HepG2 (cell line): ENCODE measurements around the gene C1QTNF1. TPM values are rescaled to one million over a fixed set of nuclear protein-coding genes. Genes with fewer than 3 reads are reported as not detected.

Source experiments
- ATAC-seq: fragments of 200-7000 bp; cut with Tn5 transposase; 3 replicates; pipeline ENCODE4 v1.9.1; 2020; ENCODE audit warnings: mild to moderate bottlenecking, moderate library complexity
- BruUV-seq: library from RNA; stranded (reverse); fragments of 400-500 nt; replicated peaks from 2 replicates; lab custom pipeline; 2021; lab: Mats Ljungman, UMichigan
- CTCF ChIA-PET: fragments of 300-600 bp; formaldehyde crosslinking; extraction: SDS; loops from one replicate; lab custom pipeline; 2021; ENCODE audit warnings: low total read pairs, inconsistent platforms, low intra/inter-chr PET ratio; lab: Yijun Ruan, JAX
- POLR2A ChIA-PET: fragments of 350-600 bp; sonication (Branson Sonifier 250); formaldehyde crosslinking; loops from one replicate; lab custom pipeline; 2020; ENCODE audit warnings: antibody characterized with exemption, inconsistent platforms; lab: Yijun Ruan, JAX
- DNase-seq: peaks from one replicate; pipeline ENCODE4 v3.0.0-alpha.2; 2015; ENCODE audit warnings: low spot score
- FAIRE-seq: peaks from 3 replicates; lab custom pipeline; 2011; peaks lifted over from hg19 to GRCh38; lab: Jason Lieb, UNC
- H2AFZ ChIP-seq: one replicate; pipeline ENCODE4 v1.6.1; 2011; ENCODE audit warnings: low read length, inconsistent platforms
- H3K27ac ChIP-seq: fragments of 300-600 bp; 3 replicates; pipeline ENCODE4 v1.8.0; 2011; ENCODE audit warnings: mixed run types, mild to moderate bottlenecking, mixed read lengths, low read length, inconsistent platforms; ENCODE audit not compliant: insufficient read depth; ENCODE audit errors: extremely low read length
- H3K27me3 ChIP-seq, 2 experiments: fragments of 200-600 bp in 1 of 2; 2 replicates in 1 of 2; 3 replicates in 1 of 2; pipeline versions ENCODE4 v1.6.0 to v1.8.0; 2011; ENCODE audit warnings: low read length in 2 of 2, mild to moderate bottlenecking in 2 of 2, moderate library complexity in 2 of 2, inconsistent platforms in 1 of 2; ENCODE audit not compliant: insufficient read depth in 2 of 2, control insufficient read depth in 1 of 2
- H3K36me3 ChIP-seq, 2 experiments: fragments of 200-600 bp in 1 of 2; replicated peaks in 1 of 2; 2 replicates in 1 of 2; 3 replicates in 1 of 2; pipeline versions ENCODE4 v1.5.1 to v1.8.0; 2011; ENCODE audit warnings: low read length in 2 of 2, inconsistent platforms in 1 of 2; ENCODE audit not compliant: insufficient read depth in 2 of 2, control insufficient read depth in 1 of 2
- H3K4me1 ChIP-seq: 2 replicates; pipeline ENCODE4 v1.5.1; 2012; ENCODE audit warnings: low read length, inconsistent platforms; ENCODE audit not compliant: insufficient read depth
- H3K4me2 ChIP-seq: 2 replicates; pipeline ENCODE4 v1.6.0; 2011; ENCODE audit warnings: low read depth, low read length, inconsistent platforms
- H3K4me3 ChIP-seq, 3 experiments: fragments of 200-600 bp in 1 of 3; sonication (generic), shearing (Covaris generic) in 1 of 3; replicated peaks in 1 of 3; 2 replicates each; pipeline ENCODE4 v1.5.1; 2011 to 2016; ENCODE audit warnings: low read length in 3 of 3, inconsistent platforms in 2 of 3, low read depth in 2 of 3, mild to moderate bottlenecking in 2 of 3, control low read depth in 1 of 3, mixed read lengths in 1 of 3; ENCODE audit not compliant: insufficient read depth in 1 of 3
- H3K79me2 ChIP-seq: one replicate; pipeline ENCODE4 v1.6.1; 2011; ENCODE audit warnings: low read length, inconsistent platforms; ENCODE audit not compliant: insufficient read depth
- H3K9ac ChIP-seq: 2 replicates; pipeline ENCODE4 v1.6.0; 2011; ENCODE audit warnings: mild to moderate bottlenecking, low read depth, low read length, inconsistent platforms; ENCODE audit not compliant: insufficient read depth
- H3K9me3 ChIP-seq: 2 replicates; pipeline ENCODE4 v1.5.1; 2012; ENCODE audit warnings: mild to moderate bottlenecking, low read length
- H4K20me1 ChIP-seq: 2 replicates; pipeline ENCODE4 v1.6.0; 2011; ENCODE audit warnings: inconsistent platforms, mild to moderate bottlenecking, low read length, moderate library complexity; ENCODE audit not compliant: insufficient read depth
- AKAP8 ChIP-seq: sonication (generic); formaldehyde crosslinking; IDR thresholded peaks from 2 replicates; pipeline ENCODE4 v1.5.1; 2020; ENCODE audit warnings: mild to moderate bottlenecking, missing genetic modification reagents
- ATF7-NPFF ChIP-seq: sonication (generic); formaldehyde crosslinking; IDR thresholded peaks from 2 replicates; pipeline ENCODE4 v1.8.1; 2023; ENCODE audit warnings: mild to moderate bottlenecking, low read depth, missing genetic modification reagents, moderate library complexity
- DMAP1 ChIP-seq: IDR thresholded peaks from 2 replicates; pipeline ENCODE4 v1.6.1; 2016
- HCFC1 ChIP-seq: fragments of 150-350 bp; IDR thresholded peaks from 2 replicates; pipeline ENCODE4 v1.6.1; 2014; ENCODE audit warnings: low read depth, low read length
- KLF12 ChIP-seq: sonication (generic); formaldehyde crosslinking; IDR thresholded peaks from 2 replicates; pipeline ENCODE4 v1.4.0; 2020; ENCODE audit warnings: missing genetic modification reagents, borderline replicate concordance
- MZF1 ChIP-seq: sonication (generic); formaldehyde crosslinking; IDR thresholded peaks from 2 replicates; pipeline ENCODE4 v1.8.1; 2023; ENCODE audit warnings: mild to moderate bottlenecking, missing genetic modification reagents, borderline replicate concordance
- NFE2 ChIP-seq: sonication (generic); formaldehyde crosslinking; IDR thresholded peaks from 2 replicates; pipeline ENCODE4 v1.4.0; 2020; ENCODE audit warnings: missing genetic modification reagents
- SALL1 ChIP-seq: sonication (generic); formaldehyde crosslinking; IDR thresholded peaks from 2 replicates; pipeline ENCODE4 v1.8.0; 2022; ENCODE audit warnings: mild to moderate bottlenecking, missing genetic modification reagents
- TMF1 ChIP-seq: sonication (generic); formaldehyde crosslinking; IDR thresholded peaks from 2 replicates; pipeline ENCODE4 v1.8.1; 2022; ENCODE audit warnings: low read depth, missing genetic modification reagents
- ZBTB38 ChIP-seq: sonication (generic); formaldehyde crosslinking; IDR thresholded peaks from 2 replicates; pipeline ENCODE4 v1.5.1; 2020; ENCODE audit warnings: mild to moderate bottlenecking, missing genetic modification reagents
- ZKSCAN5 ChIP-seq: sonication (generic); formaldehyde crosslinking; IDR thresholded peaks from 2 replicates; pipeline ENCODE4 v1.5.1; 2020; ENCODE audit warnings: mild to moderate bottlenecking, missing genetic modification reagents
- ZNF12 ChIP-seq: sonication (generic); formaldehyde crosslinking; IDR thresholded peaks from 2 replicates; pipeline ENCODE4 v1.5.0; 2020; ENCODE audit warnings: missing genetic modification reagents
- ZNF264 ChIP-seq: sonication (generic); formaldehyde crosslinking; IDR thresholded peaks from 2 replicates; pipeline ENCODE4 v1.4.0; 2020; ENCODE audit warnings: missing genetic modification reagents
- ZNF383 ChIP-seq: sonication (generic); formaldehyde crosslinking; IDR thresholded peaks from 2 replicates; pipeline ENCODE4 v1.4.0; 2020; ENCODE audit warnings: missing genetic modification reagents, mild to moderate bottlenecking, borderline replicate concordance
- ZNF510 ChIP-seq: sonication (generic); formaldehyde crosslinking; IDR thresholded peaks from 2 replicates; pipeline ENCODE4 v1.4.0; 2020; ENCODE audit warnings: low read depth, mild to moderate bottlenecking, missing genetic modification reagents
- ZNF615 ChIP-seq: sonication (generic); formaldehyde crosslinking; IDR thresholded peaks from 2 replicates; pipeline ENCODE4 v1.5.0; 2020; ENCODE audit warnings: mild to moderate bottlenecking, missing genetic modification reagents, borderline replicate concordance
- ZNF841 ChIP-seq: sonication (generic); formaldehyde crosslinking; IDR thresholded peaks from 2 replicates; pipeline ENCODE4 v1.8.1; 2023; ENCODE audit warnings: missing genetic modification reagents, borderline replicate concordance
- ZSCAN12 ChIP-seq: sonication (generic); formaldehyde crosslinking; IDR thresholded peaks from 2 replicates; pipeline ENCODE4 v1.9.0; 2021; ENCODE audit warnings: mild to moderate bottlenecking, missing genetic modification reagents
- WGBS: methylation state at CpG from one replicate; pipeline ENCODE4 v1.1.6; 2017; ENCODE audit warnings: low lambda C conversion rate; 5-methylcytosine and 5-hydroxymethylcytosine counted together
- in situ Hi-C: cut with HindIII; loops from 2 replicates; pipeline ENCODE4 v1.10.0; 2017; ENCODE audit warnings: low pct_unique_long_range_greater_than_20kb; ENCODE audit not compliant: extremely low pct_ligation_motif_present
- intact Hi-C: fragments of 100-400 bp; cut with micrococcal nuclease; formaldehyde crosslinking; loops from one replicate; pipeline ENCODE4 v1.10.0; 2022; ENCODE audit not compliant: unreplicated experiment
- polyA plus RNA-seq, 8 experiments: library from polyadenylated mRNA; depleted of rRNA in 3 of 8; stranded (reverse) in 7 of 8; unstranded in 1 of 8; fragments of >200 nt; fragmentation: Illumina TruSeq in 4 of 8; extraction: Trizol in 4 of 8; gene quantifications; 2 replicates each; pipeline versions ENCODE4 v1.2.1 to v1.2.3, GENCODE V29; 2011 to 2016; ENCODE audit warnings: low read depth in 4 of 8, missing spikeins in 1 of 8, mixed read lengths in 1 of 8; ENCODE audit not compliant: insufficient read depth in 1 of 8
- total RNA-seq, 5 experiments: library from RNA; depleted of rRNA; stranded (reverse); fragments of >200 nt; fragmentation: Illumina TruSeq; extraction: Trizol; gene quantifications; 2 replicates each; pipeline ENCODE4 v1.2.3, GENCODE V29; 2016; ENCODE audit warnings: low read depth in 1 of 5
- TF ChIP-seq, protein P1 (sequence below): sonication (generic); formaldehyde crosslinking; IDR thresholded peaks from 2 replicates; pipeline ENCODE4 v1.8.0; 2022; ENCODE audit warnings: low read depth, missing genetic modification reagents
- TF ChIP-seq, protein P2 (sequence below): sonication (generic); formaldehyde crosslinking; IDR thresholded peaks from 2 replicates; pipeline ENCODE4 v1.4.0; 2020; ENCODE audit warnings: missing genetic modification reagents, borderline replicate concordance

Gene C1QTNF1
- total and polyA plus RNA-seq, 2 of the 13 experiments (the other 11 are each of a cell fraction or from before 2014, with no cell fraction given) = 0.18 to 0.86 TPM

DNA sequence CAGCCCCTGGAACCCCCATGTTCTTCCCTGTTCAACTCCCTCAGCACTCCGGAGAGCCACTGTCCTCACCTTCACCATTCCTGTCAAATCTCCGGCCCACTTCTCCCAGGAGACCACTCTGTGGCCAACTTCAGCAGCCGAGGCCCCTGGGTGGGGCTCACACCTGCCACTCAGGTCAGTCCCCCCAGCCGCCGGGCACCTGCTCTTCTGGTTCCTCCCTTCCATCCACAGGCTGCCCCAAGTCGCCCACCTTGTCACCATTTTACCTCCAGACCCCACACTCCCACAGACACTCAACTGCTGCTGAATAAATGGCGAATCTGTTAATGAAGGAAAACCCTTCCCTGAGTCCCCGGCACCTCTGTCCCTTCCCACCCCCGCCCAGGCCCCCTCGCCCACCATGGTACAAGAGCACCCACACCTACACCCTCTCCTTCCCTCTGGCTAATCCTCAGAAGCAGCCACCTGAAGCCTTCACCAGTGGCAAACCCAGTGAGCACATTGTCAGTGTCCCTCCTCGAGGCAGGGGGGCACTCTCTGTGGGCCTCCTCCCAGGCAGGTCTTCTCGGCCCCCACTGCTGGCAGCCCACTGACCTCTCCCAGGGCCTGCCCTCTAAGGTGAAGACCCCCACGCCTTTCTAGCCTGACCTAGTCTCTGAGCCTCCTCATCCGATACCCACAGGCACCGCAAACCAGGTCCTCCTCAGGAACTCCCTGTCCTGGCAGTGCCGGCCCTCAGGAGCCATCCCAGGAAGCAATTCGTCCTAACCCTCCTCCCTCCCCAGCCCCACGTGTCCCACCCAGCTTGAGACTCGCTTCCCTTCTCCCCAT is 22.6 kb upstream of the C1QTNF1 start:
- Histone ChIP-seq H3K4me3 (no peak overlapping the region), H2AFZ (no peak overlapping the region), H3K27me3 (no peaks in the 10 kb centered on the region), H3K79me2 (peaks cover 42% of the 10 kb centered on the region), H3K4me2 (no peak overlapping the region), H3K9me3 (no peaks in the 10 kb centered on the region), H3K36me3 (peaks cover 25 to 46% of the 10 kb centered on the region in 2 experiments), H3K9ac (no peak overlapping the region), H3K27ac (no peak overlapping the region), H3K4me1 (peaks cover 28% of the 10 kb centered on the region), H4K20me1 (no peaks in the 10 kb centered on the region; the same call in 1 of the 2 replicates)
- in situ Hi-C loops = no loop called here
- no peak for ATAC-seq
- TF ChIP-seq ZBTB38 (CRISPR knock-in tag) (no peak), TMF1 (CRISPR knock-in tag) (no peak), ZSCAN12 (CRISPR knock-in tag) (no peak), DMAP1 (CRISPR knock-in tag) (no peak), ZNF615 (CRISPR knock-in tag) (no peak), NFE2 (CRISPR knock-in tag) (no peak), SALL1 (CRISPR knock-in tag) (no peak), AKAP8 (CRISPR knock-in tag) (no peak), ZNF264 (CRISPR knock-in tag) (no peak), ZNF841 (CRISPR knock-in tag) (no peak), ATF7-NPFF (CRISPR knock-in tag) (no peak), KLF12 (CRISPR knock-in tag) (no peak), ZNF383 (CRISPR knock-in tag) (no peak), HCFC1 (no peak), MZF1 (CRISPR knock-in tag) (no peak), ZKSCAN5 (CRISPR knock-in tag) (no peak), ZNF12 (CRISPR knock-in tag) (no peak), ZNF510 (no peak)
- TF ChIP-seq, protein P1, sequence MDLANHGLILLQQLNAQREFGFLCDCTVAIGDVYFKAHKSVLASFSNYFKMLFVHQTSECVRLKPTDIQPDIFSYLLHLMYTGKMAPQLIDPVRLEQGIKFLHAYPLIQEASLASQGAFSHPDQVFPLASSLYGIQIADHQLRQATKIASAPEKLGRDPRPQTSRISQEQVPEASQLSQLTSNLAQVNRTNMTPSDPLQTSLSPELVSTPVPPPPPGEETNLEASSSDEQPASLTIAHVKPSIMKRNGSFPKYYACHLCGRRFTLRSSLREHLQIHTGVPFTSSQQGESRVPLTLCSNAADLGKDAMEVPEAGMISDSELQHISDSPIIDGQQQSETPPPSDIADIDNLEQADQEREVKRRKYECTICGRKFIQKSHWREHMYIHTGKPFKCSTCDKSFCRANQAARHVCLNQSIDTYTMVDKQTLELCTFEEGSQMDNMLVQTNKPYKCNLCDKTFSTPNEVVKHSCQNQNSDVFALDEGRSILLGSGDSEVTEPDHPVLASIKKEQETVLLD = no peak
- TF ChIP-seq, protein P2, sequence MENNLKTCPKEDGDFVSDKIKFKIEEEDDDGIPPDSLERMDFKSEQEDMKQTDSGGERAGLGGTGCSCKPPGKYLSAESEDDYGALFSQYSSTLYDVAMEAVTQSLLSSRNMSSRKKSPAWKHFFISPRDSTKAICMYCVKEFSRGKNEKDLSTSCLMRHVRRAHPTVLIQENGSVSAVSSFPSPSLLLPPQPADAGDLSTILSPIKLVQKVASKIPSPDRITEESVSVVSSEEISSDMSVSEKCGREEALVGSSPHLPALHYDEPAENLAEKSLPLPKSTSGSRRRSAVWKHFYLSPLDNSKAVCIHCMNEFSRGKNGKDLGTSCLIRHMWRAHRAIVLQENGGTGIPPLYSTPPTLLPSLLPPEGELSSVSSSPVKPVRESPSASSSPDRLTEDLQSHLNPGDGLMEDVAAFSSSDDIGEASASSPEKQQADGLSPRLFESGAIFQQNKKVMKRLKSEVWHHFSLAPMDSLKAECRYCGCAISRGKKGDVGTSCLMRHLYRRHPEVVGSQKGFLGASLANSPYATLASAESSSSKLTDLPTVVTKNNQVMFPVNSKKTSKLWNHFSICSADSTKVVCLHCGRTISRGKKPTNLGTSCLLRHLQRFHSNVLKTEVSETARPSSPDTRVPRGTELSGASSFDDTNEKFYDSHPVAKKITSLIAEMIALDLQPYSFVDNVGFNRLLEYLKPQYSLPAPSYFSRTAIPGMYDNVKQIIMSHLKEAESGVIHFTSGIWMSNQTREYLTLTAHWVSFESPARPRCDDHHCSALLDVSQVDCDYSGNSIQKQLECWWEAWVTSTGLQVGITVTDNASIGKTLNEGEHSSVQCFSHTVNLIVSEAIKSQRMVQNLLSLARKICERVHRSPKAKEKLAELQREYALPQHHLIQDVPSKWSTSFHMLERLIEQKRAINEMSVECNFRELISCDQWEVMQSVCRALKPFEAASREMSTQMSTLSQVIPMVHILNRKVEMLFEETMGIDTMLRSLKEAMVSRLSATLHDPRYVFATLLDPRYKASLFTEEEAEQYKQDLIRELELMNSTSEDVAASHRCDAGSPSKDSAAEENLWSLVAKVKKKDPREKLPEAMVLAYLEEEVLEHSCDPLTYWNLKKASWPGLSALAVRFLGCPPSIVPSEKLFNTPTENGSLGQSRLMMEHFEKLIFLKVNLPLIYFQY (CRISPR knock-in tag) = no peak
- CTCF ChIA-PET = no interaction called here
- BruUV-seq = no TSS peak
- intact Hi-C loops = no loop called here
- POLR2A ChIA-PET = no interaction called here
- no peak for FAIRE-seq
- DNase-seq = no peak
- WGBS = 99% methylated on average over 19 of the region's 19 CpGs
